ENCODE results near the gene ADAT1.

ADAT1 gene

DNA sequence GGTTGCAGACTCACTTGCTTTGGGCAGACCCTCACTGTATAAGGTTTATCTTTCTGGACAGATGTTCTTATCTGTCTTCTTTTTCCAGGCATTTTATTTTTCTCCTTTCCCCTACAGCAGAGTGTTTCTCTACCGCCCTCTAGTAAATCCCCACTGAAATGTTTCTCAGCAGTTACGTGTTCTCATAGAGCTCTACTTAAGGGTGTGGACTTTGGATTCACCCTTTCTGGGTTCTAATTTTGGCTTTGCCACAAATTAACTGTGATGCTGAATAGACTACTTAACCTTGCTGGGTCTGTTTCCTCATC, 2.0 kb downstream of the ADAT1 start:
- no peak for DNase-seq (ENCODE audit: low read depth)
- peak; percentile 29; the same call in 1 of the 2 replicates for TF ChIP-seq CTCF (IDR thresholded peaks at IDR 0.05; ENCODE audit: control insufficient read depth, extremely low read depth, insufficient read depth)
- H3K4me3 ChIP-seq (ENCODE audit: low read depth, low read length), result no peak overlapping the region

DNA sequence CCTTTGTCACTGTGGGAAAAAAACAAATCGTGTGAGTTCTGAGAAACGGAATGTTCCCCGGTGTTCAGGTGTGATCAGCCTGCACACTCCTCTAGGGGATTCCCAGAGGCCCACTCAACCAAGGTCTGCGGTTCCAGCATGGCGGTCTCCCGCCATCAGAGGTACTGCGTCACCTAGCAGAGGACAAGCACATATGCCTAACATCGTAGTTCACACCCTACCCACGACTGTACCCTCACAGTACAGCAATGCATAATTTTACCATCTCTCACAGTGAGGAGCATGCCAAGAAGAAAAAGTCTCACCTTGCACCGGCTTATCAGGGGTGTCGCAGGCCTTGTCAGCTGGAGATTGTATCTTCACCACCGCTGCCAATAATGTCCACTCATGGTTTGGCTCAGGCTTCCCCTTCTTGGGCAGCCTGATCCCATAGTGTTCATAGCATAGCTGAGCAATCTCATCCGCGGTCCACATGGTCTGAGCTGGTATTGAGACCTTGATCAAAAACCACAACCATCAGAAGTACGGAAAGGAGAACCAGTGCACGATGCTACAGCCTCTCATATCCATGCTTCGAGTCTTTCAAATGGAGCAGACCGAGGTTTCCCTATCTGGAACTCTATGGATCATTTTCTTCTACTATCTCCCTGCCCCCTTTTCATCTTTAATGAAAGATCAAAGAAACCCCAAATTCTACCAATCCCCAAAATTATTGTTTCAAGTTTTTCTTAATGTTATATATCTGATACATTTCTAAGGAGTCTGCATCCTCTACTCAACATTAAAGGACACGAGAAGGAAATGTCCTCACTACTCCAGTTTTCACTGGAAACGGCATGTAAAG, 2.5 kb downstream of the ADAT1 start:
- no peak for DNase-seq (ENCODE audit: low read depth)
- TF ChIP-seq CTCF (IDR thresholded peaks at IDR 0.05; ENCODE audit: control insufficient read depth, extremely low read depth, insufficient read depth), result no peak
- H3K4me3 ChIP-seq (ENCODE audit: low read depth, low read length), result no peak overlapping the region

GRCh38 chr16:75618780-75619179, 4.3 kb downstream of the ADAT1 start:
- H3K4me3 ChIP-seq (ENCODE audit: low read depth, low read length), result no peak overlapping the region
- DNase-seq (ENCODE audit: low read depth), result no peak
- TF ChIP-seq CTCF (IDR thresholded peaks at IDR 0.05; ENCODE audit: control insufficient read depth, extremely low read depth, insufficient read depth), result no peak

DNA sequence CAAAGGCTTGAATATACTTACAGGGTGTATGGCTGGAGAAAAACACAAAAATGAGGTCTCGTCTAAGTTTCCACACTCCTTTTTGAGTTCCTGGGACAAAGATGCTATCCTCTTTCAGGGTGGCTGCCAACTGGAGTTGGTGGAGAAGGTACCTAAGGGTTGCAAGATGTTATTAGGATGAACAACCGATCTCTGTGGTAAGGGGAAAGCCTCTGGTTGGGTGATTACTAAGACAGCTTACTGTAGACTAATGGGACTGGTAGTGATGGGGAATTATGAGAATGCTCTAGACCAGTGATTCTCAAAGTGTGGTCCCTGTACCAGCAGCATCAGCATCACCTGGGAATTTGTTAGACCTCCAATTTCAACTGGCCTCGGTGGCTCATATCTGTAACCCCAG, 6.0 kb downstream of the ADAT1 start:
- TF ChIP-seq CTCF (IDR thresholded peaks at IDR 0.05; ENCODE audit: control insufficient read depth, extremely low read depth, insufficient read depth), result no peak
- H3K4me3 ChIP-seq (ENCODE audit: low read depth, low read length), result no peak overlapping the region
- no peak for DNase-seq (ENCODE audit: low read depth)

DNA sequence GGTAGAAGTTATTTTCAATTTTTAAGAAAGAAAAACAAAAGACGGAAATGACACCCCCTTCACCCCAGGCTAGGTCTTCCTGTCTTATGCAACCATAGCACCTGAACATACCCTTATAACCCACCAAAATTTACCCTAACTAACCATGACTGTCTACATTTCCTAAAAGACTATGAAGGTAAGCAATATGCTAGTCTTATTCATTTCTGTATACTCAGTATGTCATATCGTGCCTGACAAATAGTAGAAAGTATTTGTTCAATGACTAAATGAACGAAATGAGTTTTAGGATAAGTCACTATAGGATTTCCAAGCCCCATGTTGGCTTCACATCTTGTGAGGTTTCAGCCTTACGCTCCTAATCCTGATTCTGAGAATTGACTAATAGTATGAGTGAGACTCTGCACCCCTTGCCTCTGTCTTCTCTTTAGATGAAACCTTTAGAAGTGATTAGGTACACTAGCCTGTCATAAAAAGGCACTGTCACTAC, 6.5 kb downstream of the ADAT1 start:
- DNase-seq (ENCODE audit: low read depth), result no peak
- no peak for TF ChIP-seq CTCF (IDR thresholded peaks at IDR 0.05; ENCODE audit: control insufficient read depth, extremely low read depth, insufficient read depth)
- no peak overlapping the region for H3K4me3 ChIP-seq (ENCODE audit: low read depth, low read length)

GRCh38 chr16:75615619-75616018, 7.5 kb downstream of the ADAT1 start:
- no peak overlapping the region for H3K4me3 ChIP-seq (ENCODE audit: low read depth, low read length)
- no peak for TF ChIP-seq CTCF (IDR thresholded peaks at IDR 0.05; ENCODE audit: control insufficient read depth, extremely low read depth, insufficient read depth)
- DNase-seq (ENCODE audit: low read depth), result no peak

All from LNCaP clone FGC (cell line).